Keratinocyte (primary cell): ENCODE data around the gene METTL26. TPM values are rescaled to one million over a fixed set of nuclear protein-coding genes. Genes with fewer than 3 reads are reported as not detected.

Experiments
- DNase-seq: peaks from one replicate; pipeline ENCODE4 v3.0.0-alpha.2; 2011; ENCODE audit warnings: low read depth, missing footprints, low spot score
- FAIRE-seq: peaks from 2 replicates; lab custom pipeline; 2011; peaks lifted over from hg19 to GRCh38; lab: Jason Lieb, UNC
- H2AFZ ChIP-seq: 2 replicates; pipeline ENCODE4 v1.6.0; 2012; ENCODE audit warnings: low read length, control low read depth, inconsistent platforms; ENCODE audit not compliant: control insufficient read depth
- H3K27ac ChIP-seq: 2 replicates; pipeline ENCODE4 v1.5.1; 2011; ENCODE audit warnings: low read length; ENCODE audit not compliant: control insufficient read depth, insufficient read depth
- H3K27me3 ChIP-seq: 3 replicates; pipeline ENCODE4 v1.6.0; 2011; ENCODE audit warnings: low read length; ENCODE audit not compliant: control insufficient read depth, insufficient read depth; ENCODE audit errors: extremely low read depth
- H3K36me3 ChIP-seq, 2 experiments: 2 replicates in 1 of 2; 3 replicates in 1 of 2; pipeline ENCODE4 v1.5.1; 2011; ENCODE audit warnings: low read length in 2 of 2, mild to moderate bottlenecking in 1 of 2; ENCODE audit not compliant: control insufficient read depth in 2 of 2, insufficient read depth in 2 of 2; ENCODE audit errors: extremely low read depth in 1 of 2
- H3K4me1 ChIP-seq: 3 replicates; pipeline ENCODE4 v1.5.1; 2011; ENCODE audit warnings: low read length; ENCODE audit not compliant: control insufficient read depth, insufficient read depth; ENCODE audit errors: extremely low read depth
- H3K4me2 ChIP-seq: 3 replicates; pipeline ENCODE4 v1.6.0; 2011; ENCODE audit warnings: low read depth, low read length; ENCODE audit not compliant: control insufficient read depth, insufficient read depth; ENCODE audit errors: extremely low read depth
- H3K4me3 ChIP-seq, 3 experiments: fragments of 200-600 bp in 1 of 3; sonication (generic) in 1 of 3; 2 replicates in 2 of 3; 3 replicates in 1 of 3; pipeline ENCODE4 v1.5.1; 2011 to 2016; ENCODE audit warnings: low read length in 3 of 3, mild to moderate bottlenecking in 3 of 3, control low read depth in 2 of 3, inconsistent platforms in 1 of 3, low read depth in 1 of 3, mixed read lengths in 1 of 3, mixed run types in 1 of 3, moderate library complexity in 1 of 3; ENCODE audit not compliant: control insufficient read depth in 2 of 3, insufficient read depth in 2 of 3; ENCODE audit errors: extremely low read depth in 1 of 3
- H3K79me2 ChIP-seq: 2 replicates; pipeline ENCODE4 v1.6.0; 2012; ENCODE audit warnings: low read length; ENCODE audit not compliant: control insufficient read depth, insufficient read depth
- H3K9ac ChIP-seq: 3 replicates; pipeline ENCODE4 v1.6.0; 2011; ENCODE audit warnings: low read length; ENCODE audit not compliant: control insufficient read depth, insufficient read depth; ENCODE audit errors: extremely low read depth
- H3K9me1 ChIP-seq: 3 replicates; pipeline ENCODE4 v1.6.0; 2011; ENCODE audit warnings: low read length; ENCODE audit not compliant: control insufficient read depth, insufficient read depth; ENCODE audit errors: extremely low read depth
- H3K9me3 ChIP-seq: 2 replicates; pipeline ENCODE4 v1.5.1; 2012; ENCODE audit warnings: low read depth, low read length; ENCODE audit not compliant: control insufficient read depth
- H4K20me1 ChIP-seq: 3 replicates; pipeline ENCODE4 v1.6.0; 2011; ENCODE audit warnings: low read length; ENCODE audit not compliant: control insufficient read depth, insufficient read depth; ENCODE audit errors: extremely low read depth
- CTCF ChIP-seq, 3 experiments: IDR thresholded peaks in 1 of 3; conservative IDR thresholded peaks in 1 of 3; optimal IDR thresholded peaks in 1 of 3; 2 replicates in 2 of 3; 3 replicates in 1 of 3; pipeline versions ENCODE3 to v1.5.1; 2011; ENCODE audit warnings: low read length in 3 of 3, mild to moderate bottlenecking in 3 of 3, moderate library complexity in 2 of 3, control low read depth in 1 of 3, inconsistent platforms in 1 of 3; ENCODE audit not compliant: insufficient read depth in 2 of 3; ENCODE audit errors: extremely low read depth in 1 of 3
- EZH2 ChIP-seq: IDR thresholded peaks from one replicate; pipeline ENCODE4 v1.6.1; 2012; ENCODE audit warnings: inconsistent platforms, mild to moderate bottlenecking, low read length, moderate library complexity
- dilution Hi-C: fragments of 300-500 bp; cut with MboI; formaldehyde crosslinking; loops from one replicate; pipeline ENCODE4 v1.7.0; 2020; ENCODE audit warnings: low sequenced_read_pairs; ENCODE audit not compliant: extremely low pct_ligation_motif_present
- polyA plus RNA-seq, 5 experiments: library from polyadenylated mRNA; depleted of rRNA in 3 of 5; stranded (reverse) in 3 of 5; stranded (forward) in 1 of 5; unstranded in 1 of 5; fragments of >200 nt; gene quantifications; 1 replicate in 1 of 5; 2 replicates in 3 of 5; 3 replicates in 1 of 5; pipeline versions ENCODE4 v1.2.1 to v1.2.3, GENCODE V29; 2011 to 2012; ENCODE audit warnings: missing spikeins in 2 of 5, low read depth in 1 of 5, low replicate concordance in 1 of 5

METTL26 gene
- polyA plus RNA-seq, 1 donor (not counting 4 experiments of a cell fraction or from before 2014, with no cell fraction given) = 46.9 TPM

- Histone ChIP-seq H4K20me1 (no peaks in the 10 kb centered on the region), H3K9me3 (no peaks in the 10 kb centered on the region), H3K27me3 (no peaks in the 10 kb centered on the region), H3K9ac (no peak within 1 kb of the TSS), H3K79me2 (peaks cover 8% of the 10 kb centered on the region), H2AFZ (no peak within 1 kb of the TSS), H3K4me2 (no peak within 1 kb of the TSS), H3K4me3 (no peak within 1 kb of the TSS), H3K4me1 (peaks cover 17% of the 10 kb centered on the region), H3K36me3 (peaks cover 4 to 13% of the 10 kb centered on the region in 2 experiments), H3K27ac (no peak within 1 kb of the TSS), H3K9me1 (no peaks in the 10 kb centered on the region)
- DNase-seq (no peak), FAIRE-seq (no peak)
- dilution Hi-C loops = no loop called here
- TF ChIP-seq EZH2 (no peak), CTCF (optimal IDR thresholded peaks at IDR 0.05 in 1 of 3, IDR thresholded peaks at IDR 0.05 in 1 of 3, conservative IDR thresholded peaks at IDR 0.05 in 1 of 3; ENCODE audit: extremely low read depth in 1 of 3, insufficient read depth in 2 of 3, low read length in 3 of 3) (no peak)
Measured at GRCh38 chr16:630815-631405, 5.2 kb downstream of the METTL26 start, which contains the start of gene WFIKKN1. Gene WFIKKN1, plus strand, starts transcription at chr16:630985. Its CDS starts 269 bp downstream, at chr16:631254.

GRCh38 chr16:630249-630814 is 5.8 kb downstream of the METTL26 start:
- H3K4me2 ChIP-seq = no peak overlapping the region
- H3K4me1 ChIP-seq = peaks cover 14% of the 10 kb centered on the region
- H3K4me3 ChIP-seq = no peak overlapping the region
- no peak overlapping the region for H2AFZ ChIP-seq
- dilution Hi-C loops = no loop called here
- H3K9me1 ChIP-seq = no peaks in the 10 kb centered on the region
- no peak for TF ChIP-seq CTCF (optimal IDR thresholded peaks at IDR 0.05 in 1 of 3, IDR thresholded peaks at IDR 0.05 in 1 of 3, conservative IDR thresholded peaks at IDR 0.05 in 1 of 3; ENCODE audit: extremely low read depth in 1 of 3, insufficient read depth in 2 of 3, low read length in 3 of 3)
- TF ChIP-seq EZH2 = no peak
- H4K20me1 ChIP-seq = no peaks in the 10 kb centered on the region
- DNase-seq = no peak
- peaks cover 5% of the 10 kb centered on the region for H3K79me2 ChIP-seq
- H3K36me3 ChIP-seq = peaks cover 4 to 13% of the 10 kb centered on the region in 2 experiments
- FAIRE-seq = no peak
- no peaks in the 10 kb centered on the region for H3K9me3 ChIP-seq
- H3K27me3 ChIP-seq = no peaks in the 10 kb centered on the region
- no peak overlapping the region for H3K27ac ChIP-seq
- no peak overlapping the region for H3K9ac ChIP-seq
